Neuronal stem cell (in vitro differentiated cells): ENCODE measurements around the gene ZMIZ1.

Experiments used
- DNase-seq: peaks from one replicate; pipeline ENCODE4 v3.0.0-alpha.2; 2013; ENCODE audit warnings: low spot score
- H2AFZ ChIP-seq: one replicate; pipeline ENCODE4 v1.6.1; 2013; ENCODE audit warnings: mild to moderate bottlenecking, low read length, inconsistent platforms
- H2AK5ac ChIP-seq: 2 replicates; pipeline ENCODE4 v1.6.1; 2013; ENCODE audit warnings: low read depth, mild to moderate bottlenecking, inconsistent platforms, low read length, moderate library complexity, mixed read lengths
- H2BK120ac ChIP-seq: 2 replicates; pipeline ENCODE4 v1.6.1; 2013; ENCODE audit warnings: low read depth, mild to moderate bottlenecking, inconsistent platforms, low read length, moderate library complexity, mixed read lengths
- H2BK12ac ChIP-seq: one replicate; pipeline ENCODE4 v1.6.1; 2013; ENCODE audit warnings: low read length, inconsistent platforms
- H2BK15ac ChIP-seq: 2 replicates; pipeline ENCODE4 v1.6.1; 2013; ENCODE audit warnings: mild to moderate bottlenecking, low read length, inconsistent platforms, mixed read lengths
- H2BK5ac ChIP-seq: one replicate; pipeline ENCODE4 v1.6.1; 2013; ENCODE audit warnings: inconsistent platforms, mild to moderate bottlenecking, low read length, moderate library complexity
- H3K14ac ChIP-seq: one replicate; pipeline ENCODE4 v1.6.1; 2013; ENCODE audit warnings: low read length, inconsistent platforms
- H3K18ac ChIP-seq: 2 replicates; pipeline ENCODE4 v1.6.1; 2013; ENCODE audit warnings: low read length, inconsistent platforms
- H3K23ac ChIP-seq: 2 replicates; pipeline ENCODE4 v1.6.1; 2013; ENCODE audit warnings: low read depth, mild to moderate bottlenecking, mixed read lengths, low read length, inconsistent platforms; ENCODE audit not compliant: poor library complexity
- H3K27ac ChIP-seq: replicated peaks from 3 replicates; pipeline ENCODE4 v1.5.1; 2013; ENCODE audit warnings: low read length, inconsistent platforms
- H3K27me3 ChIP-seq, 3 experiments: 2 replicates each; pipeline ENCODE4 v1.6.1; 2013; ENCODE audit warnings: low read length in 3 of 3, mild to moderate bottlenecking in 2 of 3, inconsistent platforms in 1 of 3, low read depth in 1 of 3, mixed read lengths in 1 of 3, moderate library complexity in 1 of 3; ENCODE audit not compliant: control insufficient read depth in 3 of 3, insufficient read depth in 3 of 3
- H3K36me3 ChIP-seq, 2 donors: replicated peaks in 1 of 2; 2 replicates each; pipeline ENCODE4 v1.6.1; 2013; ENCODE audit warnings: low read length in 2 of 2; ENCODE audit not compliant: control insufficient read depth in 2 of 2, insufficient read depth in 2 of 2
- H3K4ac ChIP-seq: 2 replicates; pipeline ENCODE4 v1.6.1; 2013; ENCODE audit warnings: inconsistent platforms, mild to moderate bottlenecking, low read length, moderate library complexity
- H3K4me1 ChIP-seq, 2 donors: 1 replicate in 1 of 2; 2 replicates in 1 of 2; pipeline ENCODE4 v1.6.1; 2013; ENCODE audit warnings: low read length in 2 of 2, low read depth in 1 of 2; ENCODE audit not compliant: control insufficient read depth in 2 of 2, insufficient read depth in 1 of 2
- H3K4me2 ChIP-seq: one replicate; pipeline ENCODE4 v1.6.1; 2013; ENCODE audit warnings: mild to moderate bottlenecking, low read length, inconsistent platforms; ENCODE audit not compliant: insufficient read depth, poor library complexity, severe bottlenecking
- H3K4me3 ChIP-seq, 2 donors: 2 replicates each; pipeline ENCODE4 v1.5.1; 2013; ENCODE audit warnings: low read length in 2 of 2, mild to moderate bottlenecking in 2 of 2, inconsistent platforms in 1 of 2, moderate library complexity in 1 of 2
- H3K79me1 ChIP-seq: one replicate; pipeline ENCODE4 v1.6.1; 2013; ENCODE audit warnings: low read depth, mild to moderate bottlenecking, inconsistent platforms, low read length, moderate library complexity
- H3K9ac ChIP-seq: one replicate; pipeline ENCODE4 v1.6.1; 2013; ENCODE audit warnings: mild to moderate bottlenecking, low read depth, low read length, inconsistent platforms; ENCODE audit not compliant: poor library complexity
- H3K9me3 ChIP-seq, 2 donors: replicated peaks in 1 of 2; 2 replicates each; pipeline versions ENCODE3 to v1.6.1; 2013; ENCODE audit warnings: low read length in 2 of 2, mild to moderate bottlenecking in 2 of 2, inconsistent platforms in 1 of 2, low read depth in 1 of 2, mixed read lengths in 1 of 2, moderate library complexity in 1 of 2; ENCODE audit not compliant: control insufficient read depth in 2 of 2, insufficient read depth in 1 of 2
- H4K8ac ChIP-seq: one replicate; pipeline ENCODE4 v1.6.1; 2013; ENCODE audit warnings: low read depth, mild to moderate bottlenecking, inconsistent platforms, low read length, moderate library complexity
- H4K91ac ChIP-seq: one replicate; pipeline ENCODE4 v1.6.1; 2013; ENCODE audit warnings: low read length, low read depth, mild to moderate bottlenecking, inconsistent platforms; ENCODE audit not compliant: poor library complexity
- WGBS, 2 donors: extraction: QIAGEN DNeasy Blood & Tissue Kit; methylation state at CpG; one replicate each; pipeline ENCODE4 v1.1.7; 2013; ENCODE audit warnings: missing lambda C conversion rate in 2 of 2, mixed read lengths in 1 of 2; ENCODE audit not compliant: insufficient read length in 2 of 2, insufficient replicate concordance in 1 of 2; ENCODE audit errors: extremely low coverage in 2 of 2; 5-methylcytosine and 5-hydroxymethylcytosine counted together

ZMIZ1 gene

DNA sequence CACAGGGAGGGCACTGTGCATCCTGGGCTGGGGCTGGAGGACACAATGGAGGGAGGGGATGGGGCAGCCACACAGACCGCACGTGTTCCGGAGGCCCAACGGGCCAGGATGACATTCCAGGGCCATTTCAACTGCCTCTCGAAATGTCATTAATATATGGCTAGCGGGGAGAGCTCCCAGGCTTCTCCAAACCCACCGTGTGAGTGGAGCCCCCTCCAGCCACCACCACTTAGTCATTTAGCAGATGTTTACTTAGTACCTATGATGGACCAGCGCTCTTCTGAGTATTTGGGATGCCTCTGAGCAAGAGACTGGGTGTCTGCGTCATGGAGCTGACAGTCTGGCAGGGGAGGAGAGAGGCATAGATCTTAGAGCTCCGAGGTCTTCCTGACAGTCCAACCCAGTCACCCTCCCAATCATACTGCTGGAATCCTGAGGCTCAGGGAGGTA, 107.3 kb downstream of the ZMIZ1 start:
- Histone ChIP-seq H2BK15ac (no peak overlapping the region), H2AFZ (no peak overlapping the region), H4K91ac (no peak overlapping the region), H3K36me3 (peaks cover 2 to 27% of the 10 kb centered on the region in 2 donors), H3K9me3 (no peaks in the 10 kb centered on the region), H2BK120ac (no peak overlapping the region), H3K79me1 (peaks cover 12% of the 10 kb centered on the region), H3K4ac (no peak overlapping the region), H3K23ac (no peak overlapping the region), H2AK5ac (no peak overlapping the region), H3K14ac (no peak overlapping the region), H3K18ac (peak overlapping the region; percentile 41), H2BK12ac (no peak overlapping the region), H3K27ac (no peak overlapping the region), H4K8ac (no peak overlapping the region), H3K4me2 (no peak overlapping the region), H3K4me3 (no peak overlapping the region), H3K4me1 (peaks cover 46 to 50% of the 10 kb centered on the region in 2 donors), H2BK5ac (no peak overlapping the region), H3K9ac (peak overlapping the region; percentile 4), H3K27me3 (no peaks in the 10 kb centered on the region)
- WGBS, 2 donors = no CpG with 5 or more reads among the region's 10 CpGs
- DNase-seq = no peak

GRCh38 chr10:79176949-79177602, 108.3 kb downstream of the ZMIZ1 start:
- Histone ChIP-seq H3K23ac (no peak overlapping the region), H3K4me3 (no peak overlapping the region), H2AK5ac (no peak overlapping the region), H3K4me2 (no peak overlapping the region), H3K9ac (no peak overlapping the region), H2BK15ac (peak overlapping the region; percentile 29), H2BK5ac (peak overlapping the region; percentile 4), H2AFZ (no peak overlapping the region), H3K27me3 (no peaks in the 10 kb centered on the region), H3K4me1 (peaks cover 51 to 58% of the 10 kb centered on the region in 2 donors), H3K18ac (peak overlapping the region; percentile 5), H4K8ac (no peak overlapping the region), H2BK12ac (no peak overlapping the region), H3K79me1 (peaks cover 15% of the 10 kb centered on the region), H3K36me3 (peaks cover 2 to 18% of the 10 kb centered on the region in 2 donors), H3K4ac (no peak overlapping the region), H3K9me3 (no peaks in the 10 kb centered on the region), H4K91ac (no peak overlapping the region), H3K14ac (peak overlapping the region; percentile 15), H2BK120ac (no peak overlapping the region), H3K27ac (no peak overlapping the region)
- no CpG with 5 or more reads among the region's 18 CpGs for WGBS, 2 donors
- DNase-seq = no peak

DNA sequence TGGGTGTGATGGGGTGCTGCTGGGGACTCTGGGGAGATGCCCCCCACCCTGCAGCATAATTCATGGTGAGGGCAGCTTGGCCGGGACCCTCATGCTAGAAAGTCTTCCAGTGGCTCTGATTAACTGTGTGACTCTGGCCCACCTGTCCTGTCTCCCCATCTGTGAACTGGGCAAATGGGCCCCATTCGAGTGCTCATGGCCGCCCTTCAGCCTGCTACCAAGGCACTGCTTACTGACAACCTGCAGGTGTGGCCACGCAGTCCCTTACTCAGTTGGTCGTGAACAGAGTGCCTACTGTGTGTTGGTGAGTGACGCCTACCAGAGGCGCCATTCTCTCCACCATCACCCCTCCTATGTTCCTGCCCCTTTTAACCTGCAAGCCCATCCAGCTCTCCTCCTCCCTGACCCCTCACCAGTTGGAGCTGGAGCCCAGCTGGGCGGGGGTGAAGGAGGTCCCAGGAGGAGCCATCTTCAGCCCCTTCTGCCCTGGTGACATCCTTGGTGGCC, 109.4 kb downstream of the ZMIZ1 start:
- H3K9ac ChIP-seq = no peak overlapping the region
- H3K36me3 ChIP-seq = peaks cover 2 to 20% of the 10 kb centered on the region in 2 donors
- peak overlapping the region; percentile 35 for H3K4me2 ChIP-seq
- H3K79me1 ChIP-seq = peaks cover 15% of the 10 kb centered on the region
- no peak overlapping the region for H3K23ac ChIP-seq
- H4K8ac ChIP-seq = no peak overlapping the region
- peaks cover 57 to 58% of the 10 kb centered on the region in 2 donors for H3K4me1 ChIP-seq
- no peak overlapping the region for H3K4me3 ChIP-seq
- no CpG with 5 or more reads among the region's 8 CpGs for WGBS, 2 donors
- H3K27ac ChIP-seq = peak overlapping the region; percentile 75
- no peak overlapping the region for H2BK15ac ChIP-seq
- H4K91ac ChIP-seq = no peak overlapping the region
- H3K4ac ChIP-seq = no peak overlapping the region
- H3K9me3 ChIP-seq = no peaks in the 10 kb centered on the region
- H2BK12ac ChIP-seq = peak overlapping the region; percentile 59
- DNase-seq = no peak
- H3K14ac ChIP-seq = no peak overlapping the region
- peak overlapping the region; percentile 33 for H2BK5ac ChIP-seq
- peak overlapping the region; percentile 63 for H2BK120ac ChIP-seq
- H3K18ac ChIP-seq = peak overlapping the region; percentile 77
- H3K27me3 ChIP-seq = no peaks in the 10 kb centered on the region
- H2AFZ ChIP-seq = no peak overlapping the region
- peak overlapping the region; percentile 92 for H2AK5ac ChIP-seq

DNA sequence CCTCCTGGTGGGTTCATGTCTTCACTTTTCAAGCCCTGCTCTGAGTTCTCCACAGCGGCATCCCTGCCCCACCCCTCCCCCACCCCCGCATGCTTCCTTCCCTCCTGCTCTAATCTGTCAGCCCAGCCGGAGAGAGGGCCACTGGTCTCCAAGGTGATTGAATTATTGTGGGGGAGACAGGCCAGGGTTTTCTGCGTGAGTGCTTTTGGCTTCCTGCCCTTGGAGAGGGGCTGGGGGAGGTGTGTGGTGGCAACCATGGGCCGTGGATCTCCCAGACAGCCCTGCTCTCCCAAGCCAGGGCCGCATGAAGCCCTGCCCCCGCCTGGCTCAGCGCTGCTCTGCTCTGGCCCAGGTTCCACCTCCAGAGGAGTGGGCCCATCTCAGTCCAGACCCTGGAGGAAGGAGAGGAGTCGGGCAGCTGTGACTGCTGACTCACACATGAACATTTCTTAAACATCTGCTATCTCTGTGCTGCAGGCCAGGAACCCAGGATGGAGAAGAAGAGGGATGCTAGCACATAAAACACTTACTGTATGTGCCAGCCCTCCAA, 109.9 kb downstream of the ZMIZ1 start:
- peak; percentile 48 for DNase-seq
- no peak overlapping the region for H3K23ac ChIP-seq

More for the DNA sequence above, 109.9 kb downstream of the ZMIZ1 start:
- H2BK120ac ChIP-seq = no peak overlapping the region
- H3K9me3 ChIP-seq = no peaks in the 10 kb centered on the region
- H2BK15ac ChIP-seq = no peak overlapping the region
- H3K4ac ChIP-seq = no peak overlapping the region
- no peak overlapping the region for H4K91ac ChIP-seq
- peak overlapping the region; percentile 75 for H3K27ac ChIP-seq
- H2BK12ac ChIP-seq = no peak overlapping the region
- no peaks in the 10 kb centered on the region for H3K27me3 ChIP-seq
- peak overlapping the region; percentile 57 for H2BK5ac ChIP-seq
- peaks cover 2 to 20% of the 10 kb centered on the region in 2 donors for H3K36me3 ChIP-seq
- H3K14ac ChIP-seq = peak overlapping the region; percentile 25
- peak overlapping the region; percentile 35 for H3K4me2 ChIP-seq
- H2AFZ ChIP-seq = no peak overlapping the region
- peak overlapping the region; percentile 81 for H3K18ac ChIP-seq
- H4K8ac ChIP-seq = no peak overlapping the region
- H3K79me1 ChIP-seq = peaks cover 15% of the 10 kb centered on the region
- H2AK5ac ChIP-seq = peak overlapping the region; percentile 92
- H3K4me3 ChIP-seq = peak overlapping the region in 1 of 2 donors; percentile 44
- peak overlapping the region; percentile 53 for H3K9ac ChIP-seq
- H3K4me1 ChIP-seq = peaks cover 59 to 63% of the 10 kb centered on the region in 2 donors
- no CpG with 5 or more reads among the region's 9 CpGs for WGBS, 2 donors
